Activated CD4-positive, CD25-positive, alpha-beta regulatory T cell treated with anti-CD3 and anti-CD28 coated beads, Interleukin-2, amount 50 U/mL, for 72 hours (primary cell): ENCODE results near the gene LRRC3C.
"Not testable (repeated sequence)": the region's sequence is repeated elsewhere in the genome, so short reads cannot be mapped to it uniquely, and the experiment has no call there.

Source experiments
- DNase-seq: peaks from one replicate; pipeline ENCODE4 v3.0.0; 2021

Gene LRRC3C

GRCh38 chr17:39927101-39927928 lies at the start of gene LRRC3C, which contains the start of gene ORMDL3:
Gene LRRC3C (plus strand): TSS chr17:39927732. CDS start chr17:39941524, 13,792 bp downstream.
Gene ORMDL3 (minus strand): TSS chr17:39927601. CDS start chr17:39924203, 3,398 bp downstream.
- DNase-seq, result peak; percentile 93

GRCh38 chr17:39886102-39886501 lies 41.4 kb upstream of the LRRC3C start:
- DNase-seq, result not testable (repeated sequence)

- no peak for DNase-seq
Observed at GRCh38 chr17:39887078-39887477, 40.5 kb upstream of the LRRC3C start.

- DNase-seq, result no peak
Observed at GRCh38 chr17:39889200-39889599, 38.3 kb upstream of the LRRC3C start.

GRCh38 chr17:39894681-39895376 lies 32.7 kb upstream of the LRRC3C start:
- no peak for DNase-seq

- DNase-seq, result no peak
Observed at GRCh38 chr17:39898088-39898487, 29.4 kb upstream of the LRRC3C start.

GRCh38 chr17:39899215-39899614 lies 28.3 kb upstream of the LRRC3C start:
- no peak for DNase-seq

- DNase-seq, result not testable (repeated sequence)
Observed at GRCh38 chr17:39902027-39902426, 25.5 kb upstream of the LRRC3C start.

- DNase-seq, result no peak
Observed at GRCh38 chr17:39903158-39903884, 24.2 kb upstream of the LRRC3C start.

GRCh38 chr17:39904990-39905288 lies 22.6 kb upstream of the LRRC3C start:
- DNase-seq, result no peak

- no peak for DNase-seq
Observed at GRCh38 chr17:39908789-39909352, 18.7 kb upstream of the LRRC3C start.

GRCh38 chr17:39913989-39914388 lies 13.5 kb upstream of the LRRC3C start:
- DNase-seq, result no peak

GRCh38 chr17:39915559-39915958 lies 12.0 kb upstream of the LRRC3C start:
- no peak for DNase-seq

GRCh38 chr17:39916918-39917317 lies 10.6 kb upstream of the LRRC3C start:
- no peak for DNase-seq

GRCh38 chr17:39919087-39919683 lies 8.3 kb upstream of the LRRC3C start:
- no peak for DNase-seq

GRCh38 chr17:39920218-39921210 lies 7.0 kb upstream of the LRRC3C start:
- peak; percentile 57 for DNase-seq

- peak; percentile 41 for DNase-seq
Observed at GRCh38 chr17:39921323-39921722, 6.2 kb upstream of the LRRC3C start.

- DNase-seq, result no peak
Observed at GRCh38 chr17:39922006-39922405, 5.5 kb upstream of the LRRC3C start.

GRCh38 chr17:39923230-39923629 lies 4.3 kb upstream of the LRRC3C start:
- no peak for DNase-seq

GRCh38 chr17:39923836-39924690 lies 3.5 kb upstream of the LRRC3C start:
- DNase-seq, result no peak

- DNase-seq, result no peak
Observed at GRCh38 chr17:39924691-39925055, 2.9 kb upstream of the LRRC3C start.
